GM12873 (cell line): Measurements from ENCODE around the gene HOXB9.
A peak's percentile ranks its signal among the peaks of the same experiment; 100 is the strongest.

ENCODE experiments used
- TF ChIP-seq, protein P1 (sequence below): IDR thresholded peaks from 2 replicates; pipeline ENCODE4 v1.5.1; 2012; ENCODE audit warnings: low read depth, mild to moderate bottlenecking, moderate library complexity, low read length, control low read depth; ENCODE audit not compliant: insufficient read depth; ENCODE audit errors: missing control alignments

Gene HOXB9

GRCh38 chr17:48615047-48615962 lies 10.9 kb downstream of the HOXB9 start, which contains the start of gene HOXB8:
Gene HOXB8 (minus strand): TSS chr17:48615292. CDS start chr17:48614704, 588 bp downstream.
- TF ChIP-seq, protein P1, sequence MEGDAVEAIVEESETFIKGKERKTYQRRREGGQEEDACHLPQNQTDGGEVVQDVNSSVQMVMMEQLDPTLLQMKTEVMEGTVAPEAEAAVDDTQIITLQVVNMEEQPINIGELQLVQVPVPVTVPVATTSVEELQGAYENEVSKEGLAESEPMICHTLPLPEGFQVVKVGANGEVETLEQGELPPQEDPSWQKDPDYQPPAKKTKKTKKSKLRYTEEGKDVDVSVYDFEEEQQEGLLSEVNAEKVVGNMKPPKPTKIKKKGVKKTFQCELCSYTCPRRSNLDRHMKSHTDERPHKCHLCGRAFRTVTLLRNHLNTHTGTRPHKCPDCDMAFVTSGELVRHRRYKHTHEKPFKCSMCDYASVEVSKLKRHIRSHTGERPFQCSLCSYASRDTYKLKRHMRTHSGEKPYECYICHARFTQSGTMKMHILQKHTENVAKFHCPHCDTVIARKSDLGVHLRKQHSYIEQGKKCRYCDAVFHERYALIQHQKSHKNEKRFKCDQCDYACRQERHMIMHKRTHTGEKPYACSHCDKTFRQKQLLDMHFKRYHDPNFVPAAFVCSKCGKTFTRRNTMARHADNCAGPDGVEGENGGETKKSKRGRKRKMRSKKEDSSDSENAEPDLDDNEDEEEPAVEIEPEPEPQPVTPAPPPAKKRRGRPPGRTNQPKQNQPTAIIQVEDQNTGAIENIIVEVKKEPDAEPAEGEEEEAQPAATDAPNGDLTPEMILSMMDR = no peak

DNA sequence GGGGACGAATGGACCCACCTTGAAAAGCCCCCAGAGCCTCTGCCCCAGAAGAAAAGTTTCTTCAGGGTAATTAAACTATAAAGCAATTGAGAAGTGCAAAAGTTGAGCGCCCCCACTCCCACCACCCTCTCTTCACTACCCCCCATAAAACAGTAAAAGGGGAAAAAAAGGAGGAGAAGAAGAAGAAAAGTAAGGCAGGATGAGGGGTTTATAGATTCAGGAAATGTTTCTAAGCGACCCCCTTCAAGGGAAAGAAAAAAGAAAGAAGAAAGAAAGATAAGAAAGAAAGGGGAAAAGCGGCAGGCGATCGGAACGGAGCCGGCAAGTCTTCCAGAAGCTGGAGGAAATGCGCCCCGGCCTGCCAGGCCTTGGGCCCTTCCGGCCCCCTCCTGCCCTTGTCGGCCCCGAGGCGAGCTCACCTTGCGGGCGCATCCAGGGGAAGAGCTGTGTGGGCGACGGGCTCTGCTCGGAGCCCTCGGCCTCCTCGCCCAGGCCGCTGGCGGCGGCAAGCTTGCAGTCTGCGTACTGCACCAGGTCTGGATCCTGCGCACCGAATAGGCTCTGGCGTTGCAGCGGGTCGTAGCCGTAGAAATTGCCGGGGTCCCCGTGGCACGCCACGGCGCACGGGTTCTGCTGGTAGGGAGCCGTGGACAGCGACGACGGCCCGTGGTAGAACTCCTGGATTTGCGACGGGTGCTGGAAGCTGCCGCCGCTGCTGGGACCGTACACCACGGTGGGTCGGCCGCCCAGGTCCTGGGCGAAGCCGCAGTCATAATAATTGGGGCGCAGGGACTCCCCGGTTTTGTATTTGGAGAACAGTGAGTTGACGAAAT lies 12.1 kb downstream of the HOXB9 start:
- TF ChIP-seq, protein P1 = no peak

GRCh38 chr17:48612854-48613691 lies 13.1 kb downstream of the HOXB9 start:
- TF ChIP-seq, protein P1 = peak; percentile 35

DNA sequence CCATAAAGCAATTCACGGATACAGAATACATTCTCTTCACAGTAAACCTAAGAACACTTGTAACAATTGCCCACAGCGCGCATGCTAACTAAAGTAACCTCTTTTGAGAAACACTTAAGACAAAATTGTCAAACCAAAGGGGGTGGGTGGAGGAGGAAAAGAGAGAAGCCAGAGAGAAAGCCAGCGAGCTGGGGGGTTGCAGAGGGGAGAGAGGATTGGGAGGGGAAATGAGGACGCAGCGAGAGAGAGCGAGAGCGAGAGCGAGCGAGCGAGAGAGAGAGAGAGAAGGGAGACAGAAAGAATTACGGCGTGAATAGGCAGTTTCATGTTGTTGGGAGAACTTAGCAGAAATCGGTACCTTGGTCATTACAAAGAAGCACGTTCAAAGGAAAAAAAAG lies 13.7 kb downstream of the HOXB9 start:
- TF ChIP-seq, protein P1 = no peak

DNA sequence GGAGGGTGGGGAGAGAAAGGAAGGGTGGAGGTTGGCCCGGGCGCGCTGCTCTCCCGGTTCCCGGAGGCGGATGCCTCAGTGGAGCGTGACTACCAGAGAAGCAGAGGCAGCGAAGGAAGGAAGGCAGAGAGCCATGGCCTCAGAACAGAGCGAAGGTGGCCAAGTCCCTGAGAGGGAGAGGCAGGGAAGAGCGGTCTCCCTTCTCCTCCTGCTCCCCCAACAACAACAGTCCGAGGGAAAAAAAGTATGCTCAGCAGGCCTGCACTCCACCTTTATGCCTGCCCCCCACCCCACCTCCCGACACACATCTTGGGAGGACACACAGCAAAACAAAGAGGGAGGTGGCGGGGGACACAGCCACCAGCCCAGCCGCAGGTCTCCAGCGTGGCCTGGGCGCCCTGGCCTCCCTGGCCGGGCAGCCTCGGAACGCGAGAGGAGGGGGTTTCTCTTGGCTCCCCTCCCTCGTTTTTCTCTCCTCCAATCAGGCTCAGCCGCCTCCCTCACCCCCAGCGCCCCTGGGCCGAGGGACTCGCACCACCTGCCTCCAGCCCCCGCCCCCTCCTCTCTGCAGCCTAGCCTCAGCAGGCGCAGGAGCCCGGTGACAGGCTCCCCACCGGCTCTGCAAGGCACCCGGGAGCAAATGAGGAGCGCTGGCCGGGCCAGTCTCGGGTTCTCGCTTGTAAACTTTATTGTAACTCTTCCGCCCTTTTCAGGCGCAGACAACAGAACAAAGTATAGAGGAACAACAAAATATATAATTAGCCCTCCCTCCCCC lies 14.3 kb downstream of the HOXB9 start:
- TF ChIP-seq, protein P1 = no peak

DNA sequence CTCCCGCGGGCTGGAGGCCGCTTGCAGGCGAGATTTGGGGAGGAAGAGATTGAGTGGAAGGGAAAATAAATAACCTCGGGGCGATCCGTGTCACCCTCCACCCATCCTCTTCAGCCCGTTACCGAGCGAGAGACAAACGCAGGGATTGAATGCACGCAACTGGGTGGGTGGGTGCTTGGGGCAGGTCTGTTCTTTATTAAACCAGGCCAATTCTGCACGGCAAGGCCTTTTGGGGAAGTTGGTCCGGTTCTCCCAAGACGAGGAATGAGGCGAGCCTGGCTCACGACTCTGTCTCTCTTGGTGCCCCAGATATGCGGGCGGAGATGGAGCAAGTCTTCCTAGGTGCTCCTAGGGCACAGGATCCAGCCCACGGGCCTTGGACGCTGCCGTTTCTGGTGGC lies 14.9 kb downstream of the HOXB9 start:
- TF ChIP-seq, protein P1 = no peak
